ENCODE results near the gene FARSB.

DNA sequence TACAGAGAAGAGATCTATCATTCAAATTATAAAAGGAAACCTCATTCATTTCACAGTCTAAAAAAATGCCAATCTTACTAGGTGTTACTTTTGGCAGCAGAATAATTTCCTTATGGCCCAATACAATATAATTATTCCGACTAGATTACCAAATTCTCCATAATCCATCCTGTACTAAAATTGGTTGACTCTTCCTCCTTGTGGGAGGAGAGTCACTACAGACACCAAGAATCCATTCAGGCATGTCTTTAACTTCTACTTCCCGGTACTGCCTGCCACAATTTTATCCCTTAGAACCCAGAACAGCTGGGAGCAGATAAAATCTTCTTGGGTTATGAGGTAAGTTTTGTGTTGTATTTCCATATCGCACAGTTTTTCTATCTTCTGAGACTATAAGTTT is 9.9 kb downstream of the FARSB start:
- TF ChIP-seq, protein P1, sequence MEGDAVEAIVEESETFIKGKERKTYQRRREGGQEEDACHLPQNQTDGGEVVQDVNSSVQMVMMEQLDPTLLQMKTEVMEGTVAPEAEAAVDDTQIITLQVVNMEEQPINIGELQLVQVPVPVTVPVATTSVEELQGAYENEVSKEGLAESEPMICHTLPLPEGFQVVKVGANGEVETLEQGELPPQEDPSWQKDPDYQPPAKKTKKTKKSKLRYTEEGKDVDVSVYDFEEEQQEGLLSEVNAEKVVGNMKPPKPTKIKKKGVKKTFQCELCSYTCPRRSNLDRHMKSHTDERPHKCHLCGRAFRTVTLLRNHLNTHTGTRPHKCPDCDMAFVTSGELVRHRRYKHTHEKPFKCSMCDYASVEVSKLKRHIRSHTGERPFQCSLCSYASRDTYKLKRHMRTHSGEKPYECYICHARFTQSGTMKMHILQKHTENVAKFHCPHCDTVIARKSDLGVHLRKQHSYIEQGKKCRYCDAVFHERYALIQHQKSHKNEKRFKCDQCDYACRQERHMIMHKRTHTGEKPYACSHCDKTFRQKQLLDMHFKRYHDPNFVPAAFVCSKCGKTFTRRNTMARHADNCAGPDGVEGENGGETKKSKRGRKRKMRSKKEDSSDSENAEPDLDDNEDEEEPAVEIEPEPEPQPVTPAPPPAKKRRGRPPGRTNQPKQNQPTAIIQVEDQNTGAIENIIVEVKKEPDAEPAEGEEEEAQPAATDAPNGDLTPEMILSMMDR (IDR thresholded peaks at IDR 0.05 in 8 of 11, conservative IDR thresholded peaks at IDR 0.05 in 3 of 11): no peak
- TF ChIP-seq POLR2A (IDR thresholded peaks at IDR 0.05): no peak
